HG02973 (cell line): ENCODE measurements around the gene SLC35F3.

Experiments used
- ATAC-seq: cut with Tn5 transposase; IDR thresholded peaks from one replicate; pipeline ENCODE4 v1.9.1; 2021; ENCODE audit warnings: moderate library complexity; ENCODE audit not compliant: unreplicated experiment

SLC35F3 gene

GRCh38 chr1:234340528-234340927 lies 436.1 kb downstream of the SLC35F3 start:
- ATAC-seq, result no peak

- ATAC-seq, result no peak
Measured at GRCh38 chr1:234342774-234343173, 438.3 kb downstream of the SLC35F3 start.

- no peak for ATAC-seq
Measured at GRCh38 chr1:234345237-234345636, 440.8 kb downstream of the SLC35F3 start.

GRCh38 chr1:234348964-234349363 lies 444.5 kb downstream of the SLC35F3 start:
- no peak for ATAC-seq

- ATAC-seq, result no peak
Measured at GRCh38 chr1:234355782-234356510, 451.5 kb downstream of the SLC35F3 start.

- ATAC-seq, result peak; percentile 60
Measured at GRCh38 chr1:234356615-234357269, 452.3 kb downstream of the SLC35F3 start.

- no peak for ATAC-seq
Measured at GRCh38 chr1:234357831-234358230, 453.4 kb downstream of the SLC35F3 start.

- no peak for ATAC-seq
Measured at GRCh38 chr1:234361102-234361603, 456.7 kb downstream of the SLC35F3 start.

GRCh38 chr1:234362558-234362957 lies 458.1 kb downstream of the SLC35F3 start:
- no peak for ATAC-seq

- ATAC-seq, result no peak
Measured at GRCh38 chr1:234368320-234369032, 464.0 kb downstream of the SLC35F3 start.

GRCh38 chr1:234369033-234369430 lies 464.6 kb downstream of the SLC35F3 start:
- no peak for ATAC-seq

GRCh38 chr1:234369784-234370183 lies 465.3 kb downstream of the SLC35F3 start:
- ATAC-seq, result no peak

- ATAC-seq, result no peak
Measured at GRCh38 chr1:234371414-234371813, 466.9 kb downstream of the SLC35F3 start.

GRCh38 chr1:234372011-234372757 lies 467.7 kb downstream of the SLC35F3 start:
- ATAC-seq, result no peak

GRCh38 chr1:234373064-234373958 lies 468.8 kb downstream of the SLC35F3 start, which contains the start of gene COA6:
Gene COA6, plus strand, starts transcription at chr1:234373456. Its CDS starts 11 bp downstream, at chr1:234373467.
- ATAC-seq, result peak; percentile 95

- peak; percentile 21 for ATAC-seq
Measured at GRCh38 chr1:234373959-234374254, 469.4 kb downstream of the SLC35F3 start.
